Tibial nerve (tissue), 4 donors: ENCODE results near the gene RUFY3.

Source experiments
- EP300 ChIP-seq, 2 donors: sonication (generic); formaldehyde crosslinking; IDR thresholded peaks; one replicate each; pipeline ENCODE4 v1.6.1; 2017; ENCODE audit warnings: antibody characterized with exemption in 2 of 2, mild to moderate bottlenecking in 1 of 2
- POLR2A ChIP-seq, 2 donors: fragments of 450-650 bp; IDR thresholded peaks; one replicate each; pipeline ENCODE4 v1.6.1; 2017; ENCODE audit warnings: antibody characterized with exemption in 2 of 2, mild to moderate bottlenecking in 2 of 2, moderate library complexity in 2 of 2
- TF ChIP-seq, protein P1 (sequence below), 5 experiments: fragments of 200-600 bp in 3 of 5; fragments of 450-650 bp in 2 of 5; sonication (generic) in 3 of 5; IDR thresholded peaks; one replicate each; pipeline ENCODE4 v1.5.1; 2016 to 2019; ENCODE audit warnings: antibody characterized with exemption in 5 of 5, mild to moderate bottlenecking in 3 of 5, moderate library complexity in 2 of 5

DNA sequence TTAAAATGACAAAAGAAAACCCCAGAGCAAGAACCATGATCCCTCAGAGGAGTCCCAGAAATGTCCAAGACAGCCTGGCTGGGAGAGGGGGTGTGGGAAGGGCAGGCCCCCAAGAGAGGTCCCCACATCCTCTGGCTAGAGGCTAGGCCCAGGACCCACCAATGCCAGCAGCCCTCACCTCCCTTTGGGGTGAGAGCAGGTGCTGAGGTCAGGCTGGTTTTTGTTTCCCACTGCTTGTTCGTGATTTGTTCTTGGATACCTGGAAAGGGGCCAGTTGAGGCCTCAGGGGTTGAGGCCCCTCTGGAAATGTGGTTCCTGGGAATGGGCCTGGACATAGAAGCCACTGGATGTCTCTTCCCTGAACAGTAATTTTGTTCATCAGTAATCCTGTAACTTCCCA is 120.2 kb downstream of the RUFY3 start:
- TF ChIP-seq, protein P1, sequence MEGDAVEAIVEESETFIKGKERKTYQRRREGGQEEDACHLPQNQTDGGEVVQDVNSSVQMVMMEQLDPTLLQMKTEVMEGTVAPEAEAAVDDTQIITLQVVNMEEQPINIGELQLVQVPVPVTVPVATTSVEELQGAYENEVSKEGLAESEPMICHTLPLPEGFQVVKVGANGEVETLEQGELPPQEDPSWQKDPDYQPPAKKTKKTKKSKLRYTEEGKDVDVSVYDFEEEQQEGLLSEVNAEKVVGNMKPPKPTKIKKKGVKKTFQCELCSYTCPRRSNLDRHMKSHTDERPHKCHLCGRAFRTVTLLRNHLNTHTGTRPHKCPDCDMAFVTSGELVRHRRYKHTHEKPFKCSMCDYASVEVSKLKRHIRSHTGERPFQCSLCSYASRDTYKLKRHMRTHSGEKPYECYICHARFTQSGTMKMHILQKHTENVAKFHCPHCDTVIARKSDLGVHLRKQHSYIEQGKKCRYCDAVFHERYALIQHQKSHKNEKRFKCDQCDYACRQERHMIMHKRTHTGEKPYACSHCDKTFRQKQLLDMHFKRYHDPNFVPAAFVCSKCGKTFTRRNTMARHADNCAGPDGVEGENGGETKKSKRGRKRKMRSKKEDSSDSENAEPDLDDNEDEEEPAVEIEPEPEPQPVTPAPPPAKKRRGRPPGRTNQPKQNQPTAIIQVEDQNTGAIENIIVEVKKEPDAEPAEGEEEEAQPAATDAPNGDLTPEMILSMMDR (IDR thresholded peaks at IDR 0.05): no peak
- TF ChIP-seq POLR2A (IDR thresholded peaks at IDR 0.05) (no peak), EP300 (IDR thresholded peaks at IDR 0.05) (no peak)
